Neural cell (in vitro differentiated cells): Measurements from ENCODE around the gene SLC6A19. TPM values are rescaled to one million over a fixed set of nuclear protein-coding genes. Genes with fewer than 3 reads are reported as not detected.

ENCODE experiments used
- H2AFZ ChIP-seq: fragments of 200-600, 300-800 bp; sonication (generic), shearing (Covaris generic); 2 replicates; pipeline ENCODE4 v1.6.0; 2014; ENCODE audit warnings: low read depth, mild to moderate bottlenecking, antibody characterized with exemption, low read length, moderate library complexity
- H3F3A ChIP-seq: fragments of 200-600 bp; shearing (Covaris generic); 2 replicates; pipeline ENCODE4 v1.6.1; 2016; ENCODE audit warnings: mild to moderate bottlenecking, moderate library complexity, mixed read lengths, antibody characterized with exemption, low read length; ENCODE audit not compliant: insufficient read depth, poor library complexity, severe bottlenecking
- H3K27ac ChIP-seq: fragments of 200-600, 300-800 bp; sonication (generic), shearing (Covaris generic); 2 replicates; pipeline ENCODE4 v1.5.1; 2014; ENCODE audit warnings: mild to moderate bottlenecking, low read length, moderate library complexity
- H3K27me3 ChIP-seq: fragments of 300-800, 200-600 bp; sonication (generic), shearing (Covaris generic); 2 replicates; pipeline ENCODE4 v1.6.0; 2014; ENCODE audit warnings: mild to moderate bottlenecking, low read depth, low read length, moderate library complexity; ENCODE audit not compliant: insufficient read depth
- H3K36me3 ChIP-seq: fragments of 300-800, 200-600 bp; sonication (generic), shearing (Covaris generic); 2 replicates; pipeline ENCODE4 v1.5.1; 2014; ENCODE audit warnings: mild to moderate bottlenecking, antibody characterized with exemption, low read length, moderate library complexity; ENCODE audit not compliant: insufficient read depth
- H3K4me2 ChIP-seq: fragments of 300-800, 200-600 bp; sonication (generic), shearing (Covaris generic); 2 replicates; pipeline ENCODE4 v1.6.0; 2014; ENCODE audit warnings: mild to moderate bottlenecking, low read length
- H3K4me3 ChIP-seq: fragments of 300-800, 200-600 bp; sonication (generic), shearing (Covaris generic); 2 replicates; pipeline ENCODE4 v1.5.1; 2014; ENCODE audit warnings: mild to moderate bottlenecking, low read length, moderate library complexity
- H3K79me2 ChIP-seq: fragments of 200-600 bp; shearing (Covaris generic); replicated peaks from 2 replicates; pipeline ENCODE4 v1.6.0; 2014; ENCODE audit warnings: mild to moderate bottlenecking, low read length, moderate library complexity; ENCODE audit not compliant: insufficient read depth
- H3K9ac ChIP-seq: fragments of 300-800, 200-600 bp; sonication (generic), shearing (Covaris generic); 2 replicates; pipeline ENCODE4 v1.6.1; 2016; ENCODE audit warnings: mild to moderate bottlenecking, low read length, mixed read lengths
- H3K9me2 ChIP-seq: fragments of 200-600 bp; shearing (Covaris generic); 2 replicates; pipeline ENCODE4 v1.6.1; 2016; ENCODE audit warnings: mild to moderate bottlenecking, low read length, mixed read lengths; ENCODE audit not compliant: insufficient read depth
- H3K9me3 ChIP-seq: fragments of 200-600, 300-800 bp; sonication (generic), shearing (Covaris generic); 2 replicates; pipeline ENCODE4 v1.6.1; 2016; ENCODE audit warnings: mild to moderate bottlenecking, mixed run types, low read length, moderate library complexity, mixed read lengths
- H4K20me1 ChIP-seq: fragments of 200-600 bp; shearing (Covaris generic); 2 replicates; pipeline ENCODE4 v1.6.1; 2016; ENCODE audit warnings: mild to moderate bottlenecking, mixed run types; ENCODE audit not compliant: insufficient read depth
- CTCF ChIP-seq: fragments of 450-650 bp; IDR thresholded peaks from 2 replicates; pipeline ENCODE4 v1.5.1; 2014; ENCODE audit warnings: antibody characterized with exemption, mild to moderate bottlenecking, moderate library complexity; ENCODE audit not compliant: poor library complexity, severe bottlenecking
- EP300 ChIP-seq: fragments of 450-650 bp; conservative IDR thresholded peaks from 2 replicates; pipeline ENCODE4 v1.6.1; 2014; ENCODE audit warnings: antibody characterized with exemption, mild to moderate bottlenecking, moderate library complexity; ENCODE audit not compliant: poor library complexity, severe bottlenecking
- EZH2 ChIP-seq: fragments of 200-600, 300-800 bp; shearing (Covaris generic), sonication (generic); IDR thresholded peaks from 2 replicates; pipeline ENCODE4 v1.6.1; 2014; ENCODE audit warnings: antibody characterized with exemption, low read length, borderline replicate concordance, mild to moderate bottlenecking; ENCODE audit not compliant: insufficient read depth, poor library complexity, severe bottlenecking
- MXI1 ChIP-seq: fragments of 450-650 bp; conservative IDR thresholded peaks from 2 replicates; pipeline ENCODE4 v1.6.1; 2014; ENCODE audit warnings: antibody characterized with exemption, mild to moderate bottlenecking; ENCODE audit not compliant: poor library complexity, severe bottlenecking
- POLR2AphosphoS5 ChIP-seq: IDR thresholded peaks from 2 replicates; pipeline ENCODE4 v1.6.1; 2012
- RAD21 ChIP-seq: fragments of 450-650 bp; conservative IDR thresholded peaks from 2 replicates; pipeline ENCODE4 v1.6.1; 2014; ENCODE audit warnings: antibody characterized with exemption, mild to moderate bottlenecking, moderate library complexity
- SMC3 ChIP-seq: fragments of 450-650 bp; conservative IDR thresholded peaks from 2 replicates; pipeline ENCODE4 v1.6.1; 2014; ENCODE audit warnings: antibody characterized with exemption, mild to moderate bottlenecking, moderate library complexity; ENCODE audit not compliant: poor library complexity
- TAF1 ChIP-seq: IDR thresholded peaks from 2 replicates; pipeline ENCODE4 v1.6.1; 2012; ENCODE audit warnings: low read depth
- polyA plus RNA-seq: library from polyadenylated mRNA; depleted of rRNA; stranded (reverse); fragments of >200 nt; gene quantifications from 2 replicates; pipeline ENCODE4 v1.2.3, GENCODE V29; 2014
- TF ChIP-seq, protein P1 (sequence below): IDR thresholded peaks from 2 replicates; pipeline ENCODE4 v1.6.1; 2012; ENCODE audit warnings: borderline replicate concordance

SLC6A19 gene
- polyA plus RNA-seq, 1 donor from 2014 or later = not detected

DNA sequence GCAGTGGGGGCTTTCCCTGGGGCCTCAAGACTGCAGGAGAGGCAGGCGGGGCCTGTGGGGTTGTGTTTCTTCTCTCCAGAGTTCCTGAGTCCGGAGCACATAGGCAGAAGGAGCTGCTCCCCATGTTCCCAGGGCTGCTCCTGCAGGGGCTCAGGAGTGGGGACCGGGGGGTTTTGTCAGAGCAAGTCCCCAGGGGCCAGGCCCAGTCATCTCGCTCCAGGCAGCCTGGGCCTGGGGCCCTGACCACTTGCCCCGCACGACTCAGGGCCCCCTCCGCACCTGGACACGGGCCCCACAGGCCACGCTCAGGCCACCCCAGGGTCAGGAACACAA lies 22.0 kb upstream of the SLC6A19 start:
- no peaks in the 10 kb centered on the region for H3K9me2 ChIP-seq

DNA sequence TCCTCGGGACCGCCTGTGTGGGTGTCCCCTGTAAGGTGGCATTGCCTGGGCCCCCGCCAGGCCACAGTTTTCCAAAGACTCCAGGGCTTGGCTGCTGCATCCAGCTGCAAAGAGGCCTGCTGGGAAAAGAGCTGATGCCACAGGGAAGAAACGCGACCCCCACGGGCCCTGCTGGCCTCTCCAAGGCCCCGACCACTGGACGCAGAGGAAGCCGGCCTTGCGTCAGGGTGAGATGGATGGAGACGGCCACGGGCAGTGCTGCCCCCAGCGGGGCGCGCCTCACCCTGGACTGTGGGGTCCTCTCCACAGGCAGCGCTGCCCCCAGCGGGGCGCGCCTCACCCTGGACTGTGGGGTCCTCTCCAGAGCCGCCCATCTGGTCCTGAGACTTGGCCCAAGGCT lies 21.3 kb upstream of the SLC6A19 start:
- Histone ChIP-seq H3K27me3 (no peaks in the 10 kb centered on the region), H4K20me1 (no peaks in the 10 kb centered on the region), H3K9me3 (no peaks in the 10 kb centered on the region), H3K9me2 (no peaks in the 10 kb centered on the region), H3K36me3 (no peaks in the 10 kb centered on the region), H3K9ac (no peak overlapping the region), H3F3A (no peaks in the 10 kb centered on the region), H3K4me2 (no peak overlapping the region), H3K4me3 (no peak overlapping the region), H2AFZ (no peak overlapping the region), H3K27ac (no peak overlapping the region), H3K79me2 (no peaks in the 10 kb centered on the region)
- TF ChIP-seq POLR2AphosphoS5 (no peak), RAD21 (no peak), EZH2 (no peak), SMC3 (no peak)

More for the DNA sequence above, 22.0 kb upstream of the SLC6A19 start:
- TF ChIP-seq EP300 (no peak), SMC3 (no peak), RAD21 (no peak), TAF1 (no peak)
- TF ChIP-seq, protein P1, sequence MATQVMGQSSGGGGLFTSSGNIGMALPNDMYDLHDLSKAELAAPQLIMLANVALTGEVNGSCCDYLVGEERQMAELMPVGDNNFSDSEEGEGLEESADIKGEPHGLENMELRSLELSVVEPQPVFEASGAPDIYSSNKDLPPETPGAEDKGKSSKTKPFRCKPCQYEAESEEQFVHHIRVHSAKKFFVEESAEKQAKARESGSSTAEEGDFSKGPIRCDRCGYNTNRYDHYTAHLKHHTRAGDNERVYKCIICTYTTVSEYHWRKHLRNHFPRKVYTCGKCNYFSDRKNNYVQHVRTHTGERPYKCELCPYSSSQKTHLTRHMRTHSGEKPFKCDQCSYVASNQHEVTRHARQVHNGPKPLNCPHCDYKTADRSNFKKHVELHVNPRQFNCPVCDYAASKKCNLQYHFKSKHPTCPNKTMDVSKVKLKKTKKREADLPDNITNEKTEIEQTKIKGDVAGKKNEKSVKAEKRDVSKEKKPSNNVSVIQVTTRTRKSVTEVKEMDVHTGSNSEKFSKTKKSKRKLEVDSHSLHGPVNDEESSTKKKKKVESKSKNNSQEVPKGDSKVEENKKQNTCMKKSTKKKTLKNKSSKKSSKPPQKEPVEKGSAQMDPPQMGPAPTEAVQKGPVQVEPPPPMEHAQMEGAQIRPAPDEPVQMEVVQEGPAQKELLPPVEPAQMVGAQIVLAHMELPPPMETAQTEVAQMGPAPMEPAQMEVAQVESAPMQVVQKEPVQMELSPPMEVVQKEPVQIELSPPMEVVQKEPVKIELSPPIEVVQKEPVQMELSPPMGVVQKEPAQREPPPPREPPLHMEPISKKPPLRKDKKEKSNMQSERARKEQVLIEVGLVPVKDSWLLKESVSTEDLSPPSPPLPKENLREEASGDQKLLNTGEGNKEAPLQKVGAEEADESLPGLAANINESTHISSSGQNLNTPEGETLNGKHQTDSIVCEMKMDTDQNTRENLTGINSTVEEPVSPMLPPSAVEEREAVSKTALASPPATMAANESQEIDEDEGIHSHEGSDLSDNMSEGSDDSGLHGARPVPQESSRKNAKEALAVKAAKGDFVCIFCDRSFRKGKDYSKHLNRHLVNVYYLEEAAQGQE = no peak
- Histone ChIP-seq H3K27me3 (no peaks in the 10 kb centered on the region), H3F3A (no peaks in the 10 kb centered on the region), H3K4me2 (no peak overlapping the region), H3K4me3 (no peak overlapping the region), H3K36me3 (no peaks in the 10 kb centered on the region), H3K9ac (no peak overlapping the region), H3K27ac (no peak overlapping the region), H4K20me1 (no peaks in the 10 kb centered on the region), H3K79me2 (no peaks in the 10 kb centered on the region), H2AFZ (no peak overlapping the region), H3K9me3 (no peaks in the 10 kb centered on the region)

GRCh38 chr5:1180841-1181271 lies 20.5 kb upstream of the SLC6A19 start:
- TF ChIP-seq, protein P1 = no peak
- TF ChIP-seq CTCF = no peak
- no peak for TF ChIP-seq SMC3
- TF ChIP-seq MXI1 = no peak
- TF ChIP-seq POLR2AphosphoS5 = no peak
- no peak for TF ChIP-seq RAD21
- TF ChIP-seq EZH2 = no peak
- TF ChIP-seq EP300 = no peak
- Histone ChIP-seq H3K9ac (no peak overlapping the region), H3K27ac (no peak overlapping the region)

More at GRCh38 chr5:1180841-1181271, 20.5 kb upstream of the SLC6A19 start:
- H3K4me2 ChIP-seq = no peak overlapping the region
- H3K4me3 ChIP-seq = no peak overlapping the region
- H3K79me2 ChIP-seq = no peaks in the 10 kb centered on the region
- no peaks in the 10 kb centered on the region for H3K9me2 ChIP-seq
- H4K20me1 ChIP-seq = no peaks in the 10 kb centered on the region
- no peaks in the 10 kb centered on the region for H3K27me3 ChIP-seq
- H3F3A ChIP-seq = no peaks in the 10 kb centered on the region
- no peak overlapping the region for H2AFZ ChIP-seq
- no peaks in the 10 kb centered on the region for H3K36me3 ChIP-seq
- no peaks in the 10 kb centered on the region for H3K9me3 ChIP-seq
